ENCODE results near the gene IL36G.

The IL36G gene

GRCh38 chr2:112972423-112973086 lies 5.3 kb upstream of the IL36G start:
- DNase-seq (ENCODE audit: low read depth): no peak

- DNase-seq (ENCODE audit: low read depth): no peak
These were observed 4.7 kb upstream of the IL36G start for GRCh38 chr2:112973156-112973555.

GRCh38 chr2:112979731-112980130 lies 1.9 kb downstream of the IL36G start:
- DNase-seq (ENCODE audit: low read depth): no peak

- DNase-seq (ENCODE audit: low read depth): no peak
These were observed 2.7 kb downstream of the IL36G start for GRCh38 chr2:112980537-112980936.

GRCh38 chr2:112985090-112985489 lies 7.3 kb downstream of the IL36G start:
- DNase-seq (ENCODE audit: low read depth): no peak

- no peak for DNase-seq (ENCODE audit: low read depth)
These were observed 11.8 kb downstream of the IL36G start for GRCh38 chr2:112989611-112990010.

- no peak for DNase-seq (ENCODE audit: low read depth)
These were observed 16.0 kb downstream of the IL36G start for GRCh38 chr2:112993831-112994230.

- DNase-seq (ENCODE audit: low read depth): no peak
These were observed 16.8 kb downstream of the IL36G start for GRCh38 chr2:112994648-112995047.

- DNase-seq (ENCODE audit: low read depth): no peak
These were observed 17.6 kb downstream of the IL36G start for GRCh38 chr2:112995346-112995920.

GRCh38 chr2:112996635-112997034 lies 18.8 kb downstream of the IL36G start:
- no peak for DNase-seq (ENCODE audit: low read depth)

GRCh38 chr2:112997151-112997550 lies 19.3 kb downstream of the IL36G start:
- no peak for DNase-seq (ENCODE audit: low read depth)

- peak; percentile 3 for DNase-seq (ENCODE audit: low read depth)
These were observed 22.6 kb downstream of the IL36G start for GRCh38 chr2:113000436-113000835.

- DNase-seq (ENCODE audit: low read depth): no peak
These were observed 24.9 kb downstream of the IL36G start for GRCh38 chr2:113002677-113003076.

GRCh38 chr2:113005030-113005509 lies 27.3 kb downstream of the IL36G start, which contains the start of gene IL36A:
IL36A (plus strand) TSS chr2:113005459; CDS start chr2:113005872, 413 bp downstream.
- no peak for DNase-seq (ENCODE audit: low read depth)

- DNase-seq (ENCODE audit: low read depth): no peak
These were observed 29.4 kb downstream of the IL36G start for GRCh38 chr2:113007250-113007649.

- DNase-seq (ENCODE audit: low read depth): no peak
These were observed 31.8 kb downstream of the IL36G start for GRCh38 chr2:113009622-113010021.

- peak; percentile 29 for DNase-seq (ENCODE audit: low read depth)
These were observed 32.3 kb downstream of the IL36G start for GRCh38 chr2:113010088-113010487.

GRCh38 chr2:113011108-113011507 lies 33.3 kb downstream of the IL36G start:
- DNase-seq (ENCODE audit: low read depth): no peak

- DNase-seq (ENCODE audit: low read depth): peak; percentile 69
These were observed 34.9 kb downstream of the IL36G start for GRCh38 chr2:113012436-113013335.

- no peak for DNase-seq (ENCODE audit: low read depth)
These were observed 35.5 kb downstream of the IL36G start for GRCh38 chr2:113013336-113013661.

GRCh38 chr2:113014067-113014466 lies 36.3 kb downstream of the IL36G start:
- DNase-seq (ENCODE audit: low read depth): no peak

GRCh38 chr2:113015042-113015441 lies 37.2 kb downstream of the IL36G start:
- no peak for DNase-seq (ENCODE audit: low read depth)

- no peak for DNase-seq (ENCODE audit: low read depth)
These were observed 37.8 kb downstream of the IL36G start for GRCh38 chr2:113015655-113016054.
